Activated CD4-positive, alpha-beta T cell treated with anti-CD3 and anti-CD28 coated beads for 24 hours (primary cell): ENCODE measurements around the gene PHLDA3.
"Not testable (repeated sequence)": the region's sequence is repeated elsewhere in the genome, so short reads cannot be mapped to it uniquely, and the experiment has no call there.

Experiments used
- DNase-seq, 2 donors: peaks; one replicate each; pipeline ENCODE4 v3.0.0-alpha.2; 2020; ENCODE audit warnings: low read depth in 2 of 2

PHLDA3 gene

GRCh38 chr1:201503397-201504176 is 34.6 kb upstream of the PHLDA3 start:
- DNase-seq = no peak

- no peak for DNase-seq
These were observed 33.5 kb upstream of the PHLDA3 start for GRCh38 chr1:201502511-201502857.

GRCh38 chr1:201501812-201502510 is 33.0 kb upstream of the PHLDA3 start:
- no peak for DNase-seq

DNA sequence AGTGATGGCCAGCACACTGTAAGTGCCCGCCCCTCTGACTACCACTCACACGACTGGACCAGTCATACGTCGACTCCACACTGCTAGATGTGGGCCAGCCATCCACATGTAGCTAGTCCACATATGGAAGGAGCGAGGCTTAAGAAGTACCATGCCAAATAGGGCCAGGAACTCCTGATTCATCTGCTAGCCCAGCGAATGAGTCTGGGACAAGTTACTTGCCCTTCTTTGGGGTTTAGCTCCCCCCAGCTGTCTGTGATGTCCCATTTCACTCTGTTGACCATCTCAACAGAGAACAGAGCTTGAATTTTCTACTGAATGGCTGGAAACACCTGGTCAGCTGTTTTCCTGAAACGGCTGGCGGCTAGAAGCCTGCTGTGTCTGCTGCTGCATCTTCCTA is 32.2 kb upstream of the PHLDA3 start:
- no peak for DNase-seq

- DNase-seq = no peak
These were observed 31.7 kb upstream of the PHLDA3 start for GRCh38 chr1:201500670-201501120.

- DNase-seq = no peak
These were observed 31.0 kb upstream of the PHLDA3 start for GRCh38 chr1:201499795-201500669.

GRCh38 chr1:201499191-201499590 is 30.2 kb upstream of the PHLDA3 start:
- DNase-seq = no peak

DNA sequence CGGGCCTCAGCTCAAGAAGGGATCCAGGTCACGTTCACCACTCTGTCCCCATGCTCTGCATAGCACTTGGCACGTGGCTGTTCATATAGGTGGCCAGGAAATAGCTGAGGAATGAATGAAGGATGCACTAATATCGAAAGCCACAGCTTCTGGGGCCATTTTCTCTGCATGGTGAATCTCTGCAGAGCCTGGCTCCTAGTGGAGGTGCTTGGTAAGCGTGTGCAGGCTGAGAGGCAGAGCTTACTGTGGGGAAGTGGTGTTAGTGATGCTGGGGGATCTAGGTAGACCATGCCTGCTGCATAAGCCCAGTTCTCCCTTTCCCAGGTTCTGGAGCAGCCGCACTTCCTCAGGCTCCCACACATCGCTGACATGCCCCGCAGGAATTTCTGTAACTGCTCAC is 29.6 kb upstream of the PHLDA3 start:
- DNase-seq = no peak

GRCh38 chr1:201497935-201498509 is 29.0 kb upstream of the PHLDA3 start:
- no peak for DNase-seq

DNA sequence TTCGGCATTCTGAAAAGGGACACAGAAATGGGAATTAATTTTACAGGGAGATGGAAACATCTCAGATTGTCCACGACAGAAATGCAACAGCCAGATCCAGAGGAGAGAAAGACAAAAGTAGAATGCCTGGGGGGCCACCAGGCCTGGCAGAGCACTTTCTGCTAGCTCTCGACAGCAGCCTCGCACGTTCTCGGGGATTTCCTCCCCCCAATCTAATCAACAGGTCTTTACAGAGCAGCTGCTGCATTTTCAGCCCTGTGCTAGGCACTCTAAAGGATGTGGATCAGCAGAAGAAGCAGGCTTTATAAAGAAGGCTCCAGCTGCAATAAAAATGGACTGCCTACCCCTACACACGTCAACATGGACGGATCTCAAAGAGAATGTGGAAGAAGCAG is 27.3 kb upstream of the PHLDA3 start:
- DNase-seq = no peak

DNA sequence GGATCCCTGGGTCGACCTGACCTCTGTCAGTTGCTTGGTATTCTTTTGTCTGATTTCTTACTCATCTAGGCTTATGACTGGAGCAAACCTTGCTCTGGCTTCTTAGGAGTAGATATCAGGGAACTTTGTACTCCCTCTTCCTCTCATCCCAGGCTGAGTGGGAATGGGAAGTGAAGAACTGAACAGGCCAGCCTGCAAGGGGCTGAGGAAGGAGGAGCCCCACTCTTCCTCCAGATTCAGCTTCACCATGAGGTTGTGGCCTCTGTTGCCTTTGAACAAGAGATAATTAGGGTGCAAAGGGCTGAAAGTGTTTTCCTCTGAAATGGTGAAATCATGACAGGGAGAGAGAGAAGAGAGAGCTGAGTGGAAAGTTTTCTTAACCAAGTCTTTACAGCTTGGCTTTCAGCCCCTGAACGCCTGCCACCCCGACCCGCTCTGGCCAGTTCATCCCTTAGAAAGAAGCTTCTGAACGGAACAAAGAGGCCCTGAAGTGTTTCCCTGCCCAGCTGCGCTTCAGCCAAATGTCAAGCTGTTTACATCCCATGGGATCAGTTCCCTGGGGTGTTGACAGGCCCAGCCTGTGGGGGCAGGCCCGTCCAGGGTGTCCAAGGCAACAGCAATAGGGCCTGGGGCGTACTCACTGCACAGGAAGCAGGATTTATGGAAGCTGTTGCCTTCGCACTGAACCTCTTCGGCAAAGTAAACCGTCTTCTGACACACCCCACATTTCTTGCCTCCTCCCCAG is 26.7 kb upstream of the PHLDA3 start:
- DNase-seq = no peak

- no peak for DNase-seq
These were observed 25.0 kb upstream of the PHLDA3 start for GRCh38 chr1:201493757-201494617.

DNA sequence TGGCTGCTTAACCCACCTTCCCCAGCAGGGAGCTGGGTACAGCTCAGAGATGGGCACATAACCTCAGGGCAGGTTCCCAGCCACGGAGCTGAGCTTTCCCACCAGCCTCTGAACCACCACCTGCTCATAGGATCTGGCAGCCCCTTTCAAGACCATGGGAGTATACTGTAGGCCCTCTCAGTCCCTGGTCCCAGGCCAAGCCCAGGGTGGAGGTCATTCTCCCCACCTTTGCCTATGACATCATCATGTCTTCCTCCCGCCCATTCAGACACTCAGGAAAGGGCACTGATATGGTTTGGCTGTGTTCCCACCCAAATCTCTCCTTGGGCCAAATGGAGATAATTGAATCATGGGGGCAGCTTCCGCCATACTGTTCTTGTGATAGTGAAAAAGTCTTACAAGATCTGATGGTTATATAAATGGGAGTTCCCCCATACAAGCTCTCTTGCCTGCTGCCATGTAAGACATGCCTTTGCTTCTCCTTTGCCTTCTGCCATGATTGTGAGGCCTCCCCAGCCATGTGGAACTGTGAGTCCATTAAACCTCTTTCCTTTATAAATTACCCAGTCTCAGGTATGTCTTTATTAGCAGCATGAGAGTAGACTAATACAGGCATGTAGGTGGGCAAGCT is 24.2 kb upstream of the PHLDA3 start:
- not testable (repeated sequence) for DNase-seq

- no peak for DNase-seq
These were observed 23.0 kb upstream of the PHLDA3 start for GRCh38 chr1:201491896-201492511.

- no peak for DNase-seq
These were observed 21.7 kb upstream of the PHLDA3 start for GRCh38 chr1:201490708-201491131.

DNA sequence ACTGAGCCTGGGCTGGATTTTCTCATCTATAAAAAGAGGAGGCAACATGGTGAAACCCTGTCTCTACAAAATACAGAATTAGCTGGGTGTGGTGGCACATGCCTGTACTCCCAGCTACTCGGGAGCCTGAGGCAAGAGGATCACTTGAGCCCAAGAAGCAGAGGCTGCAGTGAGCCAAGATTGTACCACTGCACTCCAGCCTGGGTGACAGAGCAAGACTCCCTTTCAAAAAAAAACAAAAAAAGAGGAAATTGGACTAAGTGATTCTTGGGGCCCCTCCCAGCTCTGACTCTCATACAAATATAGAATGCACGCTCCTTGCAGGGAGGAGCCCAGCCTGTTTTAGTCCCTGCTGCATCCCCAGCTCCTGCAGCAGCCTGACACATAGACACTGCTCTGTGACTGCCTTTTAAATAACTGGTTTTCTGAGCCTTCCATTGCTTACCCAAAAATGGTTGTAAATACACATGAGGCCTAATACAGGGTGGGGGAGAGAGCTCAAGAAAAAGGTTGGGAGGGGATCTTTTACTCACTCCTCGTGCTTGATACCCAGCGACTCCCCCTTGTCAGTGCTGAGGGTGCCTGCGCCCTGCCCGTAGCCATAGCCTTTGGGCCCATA is 20.8 kb upstream of the PHLDA3 start:
- no peak for DNase-seq

DNA sequence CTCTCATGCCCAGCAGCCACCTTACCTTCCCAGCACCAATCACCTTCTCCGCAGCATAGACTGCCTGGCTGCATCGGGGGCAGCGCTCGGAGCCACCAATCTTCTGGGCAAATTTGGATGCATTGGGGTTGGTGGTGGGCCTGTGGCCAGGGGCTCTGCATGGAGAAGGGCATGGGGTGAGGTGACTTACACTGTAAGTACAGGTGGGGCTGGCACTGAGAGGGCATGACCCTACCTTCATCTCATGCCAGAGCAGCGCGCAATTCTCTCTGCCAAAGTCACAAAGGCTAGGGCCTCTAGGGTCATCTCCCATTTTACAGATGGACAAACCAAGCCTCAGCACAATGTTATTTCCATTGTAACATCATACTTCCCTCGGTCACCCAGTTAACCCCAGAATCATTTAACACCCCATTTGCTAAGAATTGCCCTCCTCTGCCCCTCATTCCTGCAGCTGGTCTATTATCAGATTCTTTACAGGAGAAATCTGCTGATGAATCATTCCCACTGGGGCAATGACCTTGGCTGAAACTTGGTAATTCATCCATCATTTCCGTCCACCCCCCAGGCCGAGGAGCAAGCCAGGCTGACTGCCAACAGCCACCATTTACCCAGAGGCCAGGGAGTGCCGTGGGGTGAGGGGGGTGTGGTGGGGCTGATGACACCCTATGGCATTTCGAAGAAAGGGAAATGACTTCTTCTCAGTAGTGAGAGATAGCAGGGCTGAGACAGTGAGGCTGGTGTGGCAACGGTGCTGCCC is 20.0 kb upstream of the PHLDA3 start:
- no peak for DNase-seq

- no peak for DNase-seq
These were observed 18.8 kb upstream of the PHLDA3 start for GRCh38 chr1:201487742-201488141.
